Spleen (tissue), 3 donors: Measurements from ENCODE around the gene SCO1.

Experiments used
- POLR2A ChIP-seq, 3 donors: fragments of 450-650 bp; IDR thresholded peaks; one replicate each; pipeline ENCODE4 v1.5.1; 2017; ENCODE audit warnings: antibody characterized with exemption in 3 of 3, mild to moderate bottlenecking in 1 of 3
- POLR2AphosphoS5 ChIP-seq, 3 donors: sonication (generic); formaldehyde crosslinking; IDR thresholded peaks; one replicate each; pipeline ENCODE4 v1.5.1; 2017; ENCODE audit warnings: antibody characterized with exemption in 3 of 3

DNA sequence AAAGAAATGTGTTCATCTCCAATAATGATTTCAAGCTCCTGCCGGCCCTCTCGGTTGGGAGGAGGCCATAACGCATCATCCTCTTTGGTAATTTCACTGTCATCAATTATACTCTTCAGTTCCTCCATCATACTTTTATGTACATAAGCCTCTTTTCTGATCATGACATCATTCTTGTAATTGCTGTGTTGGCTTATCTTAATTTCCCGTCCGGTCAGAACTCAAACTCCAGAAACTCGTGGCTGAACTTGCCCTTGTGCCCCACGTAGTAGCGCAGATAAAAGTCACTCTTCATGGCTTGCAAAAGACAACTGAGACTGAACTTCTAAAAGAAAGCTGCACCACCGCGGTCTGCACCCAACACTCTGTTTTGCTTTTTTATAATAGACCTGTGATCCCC, 18.9 kb upstream of the SCO1 start:
- no peak for TF ChIP-seq POLR2A (IDR thresholded peaks at IDR 0.05)
- peak in 1 of 3 donors; percentile 31 for TF ChIP-seq POLR2AphosphoS5 (IDR thresholded peaks at IDR 0.05)
